GM19239 (cell line): ENCODE results near the gene GON7.
A peak's percentile ranks its signal among the peaks of the same experiment; 100 is the strongest.
"Not testable (repeated sequence)": the region's sequence is repeated elsewhere in the genome, so short reads cannot be mapped to it uniquely, and the experiment has no call there.

Experiments used
- DNase-seq: peaks from one replicate; pipeline ENCODE4 v3.0.0; 2011; ENCODE audit warnings: low spot score; ENCODE audit not compliant: insufficient read length
- FAIRE-seq: peaks from 2 replicates; lab custom pipeline; 2011; peaks lifted over from hg19 to GRCh38; lab: Jason Lieb, UNC

Gene GON7, protein sequence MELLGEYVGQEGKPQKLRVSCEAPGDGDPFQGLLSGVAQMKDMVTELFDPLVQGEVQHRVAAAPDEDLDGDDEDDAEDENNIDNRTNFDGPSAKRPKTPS

DNA sequence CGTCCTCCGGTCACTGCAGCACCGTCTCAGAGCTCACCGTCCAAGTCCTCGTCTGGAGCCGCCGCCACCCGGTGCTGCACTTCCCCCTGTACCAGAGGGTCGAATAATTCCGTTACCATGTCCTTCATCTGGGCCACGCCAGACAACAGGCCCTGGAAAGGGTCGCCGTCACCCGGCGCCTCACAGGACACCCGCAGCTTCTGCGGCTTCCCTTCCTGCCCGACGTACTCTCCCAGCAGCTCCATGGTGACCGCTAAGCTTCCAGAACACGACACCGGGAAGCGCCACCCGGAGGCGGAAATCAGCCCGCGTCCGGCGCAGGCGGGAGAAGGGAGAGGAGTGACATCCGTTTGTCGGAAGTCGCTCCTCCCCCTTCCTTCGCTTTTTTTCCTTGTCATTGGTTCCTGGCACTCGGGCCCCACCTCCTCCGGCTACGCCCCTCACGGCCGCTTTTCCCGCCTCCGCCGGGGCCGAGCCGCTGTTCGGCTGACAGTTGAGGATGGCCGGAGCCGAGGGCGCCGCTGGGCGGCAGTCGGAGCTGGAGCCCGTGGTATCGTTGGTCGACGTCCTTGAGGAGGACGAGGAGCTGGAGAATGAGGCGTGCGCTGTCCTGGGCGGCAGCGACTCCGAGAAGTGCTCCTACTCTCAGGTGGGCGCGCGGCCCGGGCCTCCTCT lies at the start of gene GON7, which contains the start of gene UBR7:
TSS of gene GON7 (minus strand) at position 273 of the 675 bp plus-strand sequence. CDS start at position 245, 28 bp downstream.
TSS of gene UBR7 (plus strand) at position 464 of the 675 bp plus-strand sequence. CDS start at position 500, 36 bp downstream.
- FAIRE-seq: peak; percentile 87
- peak; percentile 74 for DNase-seq

DNA sequence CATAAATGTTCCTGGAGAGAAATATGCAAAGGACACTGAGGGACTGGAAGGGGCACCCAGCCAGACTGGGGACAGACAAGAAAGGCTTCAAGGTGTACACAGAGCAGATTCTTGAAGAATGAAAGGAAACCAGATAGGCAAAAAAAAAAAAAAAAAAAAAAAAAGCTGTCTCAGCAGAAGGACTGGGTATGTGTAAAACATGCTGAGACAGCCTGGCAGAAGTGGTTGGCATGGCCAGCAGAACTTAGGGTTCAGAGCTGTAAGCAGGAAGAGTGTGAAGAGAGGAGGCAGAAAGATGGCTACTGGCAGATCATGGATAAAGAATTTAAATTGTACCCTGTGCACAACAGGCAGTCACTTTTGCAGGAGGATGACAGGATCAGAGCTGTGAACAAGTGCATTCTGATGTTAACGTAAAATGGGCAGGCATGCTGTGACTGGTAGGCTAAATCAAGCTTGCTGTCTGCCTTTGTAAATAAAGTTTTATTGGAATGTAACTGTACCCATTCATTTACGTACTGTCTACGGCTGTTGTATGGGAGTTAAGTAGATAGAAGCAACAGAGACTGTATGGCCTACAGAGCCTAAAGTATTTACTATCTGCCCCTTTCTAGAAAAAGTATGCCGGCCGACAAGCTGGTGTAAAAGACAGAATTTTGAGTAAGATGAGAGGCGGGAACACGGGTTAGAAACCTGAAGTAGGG lies 42.4 kb upstream of the GON7 start:
- FAIRE-seq: no peak

DNA sequence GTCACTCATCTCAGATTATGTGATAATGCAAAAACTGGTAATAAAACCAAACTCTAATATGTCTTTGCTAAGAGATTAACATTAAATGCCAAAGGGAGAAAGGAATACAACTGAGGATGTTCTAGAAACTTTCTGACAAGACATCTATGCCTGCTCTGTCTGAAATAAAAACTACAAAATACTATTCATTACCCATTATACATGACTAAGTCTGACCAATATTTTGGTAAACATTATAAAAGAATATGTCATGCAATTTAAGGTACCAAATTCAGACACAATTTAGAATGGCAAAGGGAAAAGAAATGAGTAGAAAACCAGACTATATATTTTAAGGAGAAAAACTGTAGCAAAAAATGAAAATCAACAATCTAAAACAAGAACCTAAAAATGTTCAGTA lies 39.7 kb upstream of the GON7 start:
- FAIRE-seq: no peak
- DNase-seq: no peak

More for the DNA sequence above, 42.4 kb upstream of the GON7 start:
- DNase-seq: no peak

DNA sequence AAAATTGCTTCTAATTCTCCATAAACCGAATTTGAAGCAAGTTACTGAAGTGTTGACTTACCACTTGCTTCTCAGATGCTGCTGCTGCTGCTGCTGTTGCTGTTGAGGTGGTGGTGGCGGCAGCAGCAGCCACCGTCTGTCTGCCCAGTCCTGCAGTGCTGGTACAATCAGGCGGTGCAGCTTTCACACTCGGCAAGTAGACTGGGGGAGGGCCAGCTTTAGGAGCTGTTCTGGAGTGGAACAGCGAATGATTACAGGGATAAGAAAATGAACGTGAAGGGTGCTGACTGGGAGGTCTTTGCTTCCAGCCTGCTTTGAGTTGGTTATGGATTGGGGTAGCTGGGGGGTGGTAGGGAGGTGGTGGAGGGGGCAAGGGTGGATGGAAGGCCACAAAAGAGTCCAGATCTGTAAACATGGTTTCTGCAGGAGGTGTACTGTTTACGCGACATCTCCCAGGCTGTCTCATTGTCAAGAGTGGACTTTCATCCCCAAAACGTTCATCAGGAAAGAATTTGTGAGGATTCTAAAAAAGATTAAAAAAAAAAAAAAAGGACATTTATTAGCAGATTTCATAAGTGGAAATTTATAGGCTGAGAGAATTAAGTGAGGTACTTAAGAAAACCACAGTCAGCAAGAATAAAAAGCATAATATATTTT lies 39.0 kb upstream of the GON7 start:
- no peak for DNase-seq
- FAIRE-seq: no peak

DNA sequence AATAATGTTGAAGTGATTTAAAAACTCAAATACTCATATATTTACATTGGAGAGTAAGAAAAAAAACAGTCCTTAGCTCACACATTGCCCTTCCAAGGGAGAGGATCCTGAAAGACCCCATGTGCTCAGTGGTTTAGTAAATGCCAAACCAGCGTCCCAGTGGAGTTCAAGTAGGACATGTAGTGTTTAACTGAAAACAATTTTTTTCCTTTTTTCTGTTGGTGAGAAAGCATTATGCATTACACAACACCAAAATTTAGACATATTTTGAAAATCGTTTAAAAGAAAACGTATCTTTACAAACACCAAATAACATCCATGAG lies 33.8 kb upstream of the GON7 start:
- FAIRE-seq: no peak
- no peak for DNase-seq

DNA sequence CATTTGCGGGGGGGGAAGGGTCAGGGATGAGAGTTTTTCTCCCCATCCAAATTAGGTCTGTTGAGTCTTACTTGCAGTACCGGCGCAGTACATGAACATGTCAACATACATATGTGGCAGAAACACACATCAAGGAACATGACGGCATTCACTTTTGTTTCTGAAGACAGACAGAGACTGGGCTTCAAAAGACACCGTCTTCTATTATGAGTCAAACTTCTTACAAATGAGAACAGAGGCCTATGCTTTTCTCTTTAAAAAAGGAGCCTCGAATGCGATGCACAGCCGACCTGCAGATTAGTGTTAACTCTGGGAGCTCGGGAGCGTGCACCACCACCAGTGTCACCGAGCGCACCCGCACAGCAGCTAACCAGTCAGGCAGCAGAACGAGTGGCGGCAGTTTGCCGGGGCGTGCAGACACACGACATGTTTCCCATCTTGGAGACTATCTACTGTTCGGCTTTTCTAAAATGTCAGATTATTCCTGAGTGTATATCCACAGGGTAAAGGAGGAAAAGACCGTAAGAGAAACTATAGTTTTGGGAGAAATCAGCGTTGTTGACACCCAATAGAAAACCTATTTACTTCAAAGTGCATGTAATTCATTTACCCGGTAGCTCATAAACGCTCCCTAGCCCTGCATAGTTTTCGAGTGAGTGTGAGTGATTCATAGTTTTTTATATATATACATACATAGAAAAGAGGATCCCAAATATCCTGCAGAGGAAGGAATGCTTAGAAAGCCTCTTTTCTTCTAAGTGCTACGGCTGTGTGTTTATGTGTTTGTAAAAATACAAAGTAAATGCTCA lies 33.2 kb upstream of the GON7 start:
- no peak for FAIRE-seq
- DNase-seq: no peak

DNA sequence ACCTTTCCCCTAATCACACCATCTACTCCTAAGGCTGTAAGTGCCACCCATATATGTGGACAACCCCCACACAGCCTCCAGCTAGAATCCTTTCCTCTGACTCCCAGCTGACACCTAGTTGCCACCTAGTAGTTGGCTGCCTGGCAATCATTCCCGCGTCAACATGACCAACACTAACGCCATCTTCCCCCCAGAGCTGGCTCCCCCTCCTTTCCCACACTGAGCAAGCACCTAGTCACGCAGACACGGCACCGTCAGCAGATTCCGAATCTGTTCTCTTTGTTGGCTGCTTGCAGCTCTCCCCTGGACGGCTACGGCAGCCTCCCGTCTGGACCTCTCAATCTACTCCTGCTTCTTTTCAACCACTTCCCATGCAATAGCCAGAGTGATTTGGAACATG lies 27.9 kb upstream of the GON7 start:
- DNase-seq: no peak

DNA sequence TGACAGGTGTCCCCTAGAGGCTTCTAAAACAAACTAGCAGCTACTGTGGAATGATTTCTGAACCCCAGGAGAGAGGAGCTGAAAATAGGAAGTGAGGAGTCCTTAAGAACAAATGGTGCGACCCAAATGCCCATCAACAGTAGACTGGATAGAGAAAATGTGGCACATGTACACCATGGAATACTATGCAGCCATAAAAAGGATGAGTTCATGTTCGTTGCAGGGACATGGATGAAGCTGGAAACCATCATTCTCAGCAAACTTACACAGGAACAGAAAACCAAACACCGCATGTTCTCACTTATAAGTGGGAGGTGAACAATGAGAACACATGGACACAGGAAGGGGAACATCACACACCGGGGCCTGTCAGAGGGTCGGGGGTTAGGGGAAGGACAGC lies 26.2 kb upstream of the GON7 start:
- DNase-seq, FAIRE-seq: not testable (repeated sequence)

More for the DNA sequence above, 27.9 kb upstream of the GON7 start:
- FAIRE-seq: no peak

DNA sequence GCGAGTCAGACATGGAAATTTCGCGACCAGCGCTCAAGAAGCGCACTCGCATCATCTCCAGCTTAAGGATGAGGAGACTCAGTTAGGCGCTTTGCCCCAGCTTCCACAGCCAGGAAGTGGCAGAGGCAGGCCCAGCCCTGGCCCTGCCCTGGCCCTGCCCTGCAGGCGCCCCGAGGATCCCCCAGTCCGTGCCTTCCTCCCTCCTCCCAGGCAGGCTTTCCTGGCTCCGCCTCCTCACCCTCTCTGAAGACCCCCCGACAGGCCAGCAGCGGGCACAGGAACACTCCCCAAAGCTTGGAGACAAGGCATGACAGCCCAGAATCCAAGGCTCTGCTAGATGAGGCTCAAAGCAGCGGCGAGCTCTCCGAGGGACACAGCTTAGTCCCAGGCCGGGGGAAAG lies 25.3 kb upstream of the GON7 start:
- DNase-seq (no peak), FAIRE-seq (no peak)

DNA sequence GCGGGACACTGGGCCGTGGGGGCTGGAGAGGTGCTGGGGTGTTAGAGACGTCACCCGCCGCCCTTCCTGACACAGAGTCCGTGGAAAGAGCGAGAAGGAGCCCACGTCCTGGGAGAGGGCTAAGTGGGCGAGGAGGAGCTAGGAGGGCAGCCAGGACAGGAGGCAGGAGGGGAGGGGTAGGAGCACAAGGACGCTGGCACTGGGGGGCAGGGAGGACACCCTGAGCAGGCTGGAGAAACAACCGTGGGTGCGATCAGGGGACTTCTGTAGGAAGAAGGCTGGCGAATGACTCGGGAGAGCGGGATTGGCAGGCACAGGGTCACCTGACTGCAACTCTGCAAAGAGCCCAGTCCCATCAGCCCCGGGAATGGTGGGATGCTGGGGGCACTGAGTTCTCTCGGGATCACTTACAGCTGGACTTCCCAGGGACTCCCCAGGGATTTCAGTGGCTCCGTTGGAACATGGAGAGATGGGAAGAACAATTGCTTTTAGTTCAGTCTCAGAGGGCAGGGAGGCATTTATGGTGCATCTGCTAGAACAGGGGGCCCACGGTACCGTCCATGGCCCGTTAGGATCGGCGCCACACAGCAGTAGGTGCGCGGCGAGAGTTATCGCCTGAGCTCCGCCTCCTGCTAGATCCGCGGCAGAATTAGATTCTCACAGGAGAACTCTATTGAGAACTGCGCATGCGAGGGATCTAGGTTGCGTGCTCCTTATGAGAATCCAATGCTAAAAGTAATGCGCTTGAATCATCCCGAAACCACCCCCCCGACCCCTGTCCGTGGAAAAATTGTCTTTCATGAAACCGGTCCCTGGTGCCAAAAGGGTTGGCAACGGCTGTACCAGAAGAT lies 24.5 kb upstream of the GON7 start:
- FAIRE-seq: no peak
- no peak for DNase-seq

DNA sequence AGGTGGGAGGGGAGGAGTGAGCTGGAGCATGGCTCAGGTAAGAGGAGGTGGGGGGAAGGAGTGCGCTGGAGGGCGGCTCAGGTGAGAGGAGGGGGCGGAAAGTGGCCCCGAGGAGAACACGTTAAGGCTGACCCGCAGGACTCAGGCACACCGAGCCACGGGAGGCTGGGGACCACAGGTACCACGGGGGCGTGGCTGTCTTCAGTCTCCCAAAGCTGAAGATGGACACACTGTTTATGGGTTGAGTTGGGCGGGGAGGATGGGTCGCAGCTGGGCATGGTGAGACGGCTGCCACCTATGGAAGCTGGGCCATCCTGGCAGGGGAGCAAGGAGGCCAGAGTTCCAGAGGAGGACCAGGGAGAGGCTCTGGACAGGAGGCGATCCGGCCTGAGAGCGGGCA lies 23.7 kb upstream of the GON7 start:
- no peak for DNase-seq
- no peak for FAIRE-seq

DNA sequence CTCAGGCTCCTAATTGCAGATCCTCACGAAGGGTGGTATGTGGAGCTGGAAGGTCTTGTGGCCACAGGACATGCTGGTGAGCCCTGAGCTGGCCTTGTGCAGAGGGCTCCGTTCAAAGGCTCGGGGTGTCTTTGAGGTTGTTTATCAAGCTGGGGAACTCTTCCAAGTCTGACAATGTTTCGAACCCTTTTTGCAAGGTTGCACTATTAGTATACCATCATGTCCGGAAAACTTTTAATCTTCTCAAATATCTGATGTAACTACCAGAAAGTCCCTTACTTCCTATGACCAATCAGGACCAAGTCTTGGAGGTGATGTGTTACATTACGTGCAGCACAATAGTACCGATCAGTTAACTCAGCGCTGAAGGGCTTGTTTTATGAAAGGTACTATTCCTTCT lies 21.7 kb upstream of the GON7 start:
- DNase-seq (no peak), FAIRE-seq (no peak)

DNA sequence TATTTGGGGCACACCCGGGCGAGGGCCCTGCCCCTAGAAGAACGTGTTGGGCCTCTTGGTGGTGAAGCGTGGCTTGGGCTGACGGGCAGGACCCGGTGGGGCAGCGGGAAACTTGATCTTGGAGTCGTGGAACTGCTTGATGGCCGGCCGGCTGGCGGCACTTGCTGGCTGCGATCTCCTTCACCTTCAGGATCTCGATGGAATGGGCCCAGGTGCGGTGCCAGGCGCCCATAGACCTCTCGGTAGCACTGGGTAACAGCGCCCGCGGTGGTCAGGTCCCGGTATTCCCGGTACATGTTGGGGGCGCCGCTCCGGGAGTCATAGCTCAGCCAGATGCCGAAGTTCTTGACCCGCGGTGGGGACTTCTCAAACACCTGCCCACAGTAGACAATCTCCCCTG lies 16.7 kb upstream of the GON7 start:
- no peak for DNase-seq
- no peak for FAIRE-seq

DNA sequence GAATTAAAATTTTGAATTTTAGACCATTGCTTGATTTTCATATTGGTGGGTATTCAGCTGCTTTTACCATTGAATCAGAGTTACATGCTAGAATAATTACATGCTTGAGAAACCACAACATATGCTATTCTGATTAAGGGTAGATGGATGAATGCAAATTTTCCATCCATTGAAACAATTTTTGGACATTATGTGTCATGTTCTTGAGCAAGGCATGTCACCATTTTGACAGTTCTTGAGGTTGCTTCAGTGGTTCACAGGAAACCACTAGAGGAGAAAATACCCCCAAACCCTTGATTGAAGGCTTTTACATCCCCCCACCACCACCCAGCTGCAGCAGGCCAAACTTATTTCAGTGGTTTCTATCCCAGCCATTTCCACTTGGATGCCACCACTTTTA lies 13.6 kb upstream of the GON7 start:
- FAIRE-seq: no peak
- no peak for DNase-seq

DNA sequence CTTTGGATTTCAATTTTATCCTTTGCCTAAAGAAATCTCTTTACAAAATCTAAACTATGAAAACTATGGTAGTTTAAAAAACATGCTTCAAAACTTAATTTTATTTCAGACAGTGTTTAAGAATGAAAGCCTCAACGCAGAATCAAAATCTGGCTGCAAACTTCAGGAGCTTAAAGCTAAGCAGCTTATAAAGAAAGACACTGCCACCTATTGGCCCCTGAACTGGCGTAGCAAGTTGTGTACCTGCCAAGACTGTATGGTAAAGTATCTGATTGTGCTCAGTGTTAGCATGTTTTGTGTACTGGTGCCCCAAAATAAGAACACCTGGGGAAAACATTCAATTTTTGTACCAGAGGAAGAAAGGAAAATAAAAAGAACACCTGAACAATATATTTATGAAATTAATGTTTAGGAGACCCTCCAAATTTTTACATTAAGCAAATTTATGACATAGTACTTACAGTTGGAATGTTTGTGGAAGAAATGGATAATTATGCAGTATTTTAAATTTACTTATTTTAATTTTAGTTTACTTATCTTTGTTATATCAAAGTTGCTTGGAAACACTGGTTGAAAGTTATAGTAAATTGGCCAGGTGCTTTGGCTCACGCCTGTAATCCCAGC lies 12.3 kb upstream of the GON7 start:
- DNase-seq: no peak

DNA sequence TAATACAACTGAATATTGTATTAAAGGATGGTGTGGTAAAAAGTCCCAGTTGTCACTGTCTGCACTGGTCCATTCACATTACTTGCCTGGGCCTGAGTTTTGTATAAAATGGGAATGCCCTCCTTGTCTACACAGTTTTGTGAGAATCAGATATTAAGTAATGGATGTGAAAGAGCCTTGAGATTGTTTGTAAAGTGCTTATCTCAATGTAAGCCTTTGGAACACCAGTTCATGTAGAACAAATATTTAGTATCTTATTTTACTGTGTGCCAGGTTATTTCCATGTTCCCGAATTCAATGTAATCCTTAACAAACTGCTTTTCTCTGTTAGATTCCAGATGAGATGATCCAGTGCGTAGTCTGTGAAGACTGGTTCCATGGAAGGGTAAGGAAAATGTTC lies 7.7 kb upstream of the GON7 start:
- FAIRE-seq (no peak), DNase-seq (no peak)

More for the DNA sequence above, 12.3 kb upstream of the GON7 start:
- peak; percentile 52 for FAIRE-seq

DNA sequence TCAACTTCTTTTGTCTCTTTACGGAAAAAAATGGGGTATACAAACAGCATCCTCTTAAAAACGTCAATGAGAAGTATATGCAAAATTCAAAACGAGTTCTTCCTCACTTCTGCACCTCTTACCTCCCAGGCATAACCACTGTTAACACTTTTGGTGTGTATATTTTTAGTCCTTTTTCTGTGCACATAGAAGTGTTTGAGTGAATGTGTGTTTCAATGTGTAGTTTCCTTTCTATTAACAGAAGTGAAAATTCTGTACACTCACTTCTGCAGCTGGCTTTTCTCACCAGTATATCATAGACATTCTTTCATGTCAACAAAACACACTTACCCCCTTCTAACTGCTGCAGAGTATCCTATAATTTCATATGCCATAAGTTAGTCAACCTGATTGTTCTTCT lies 5.6 kb upstream of the GON7 start:
- no peak for DNase-seq
- FAIRE-seq: peak; percentile 74

DNA sequence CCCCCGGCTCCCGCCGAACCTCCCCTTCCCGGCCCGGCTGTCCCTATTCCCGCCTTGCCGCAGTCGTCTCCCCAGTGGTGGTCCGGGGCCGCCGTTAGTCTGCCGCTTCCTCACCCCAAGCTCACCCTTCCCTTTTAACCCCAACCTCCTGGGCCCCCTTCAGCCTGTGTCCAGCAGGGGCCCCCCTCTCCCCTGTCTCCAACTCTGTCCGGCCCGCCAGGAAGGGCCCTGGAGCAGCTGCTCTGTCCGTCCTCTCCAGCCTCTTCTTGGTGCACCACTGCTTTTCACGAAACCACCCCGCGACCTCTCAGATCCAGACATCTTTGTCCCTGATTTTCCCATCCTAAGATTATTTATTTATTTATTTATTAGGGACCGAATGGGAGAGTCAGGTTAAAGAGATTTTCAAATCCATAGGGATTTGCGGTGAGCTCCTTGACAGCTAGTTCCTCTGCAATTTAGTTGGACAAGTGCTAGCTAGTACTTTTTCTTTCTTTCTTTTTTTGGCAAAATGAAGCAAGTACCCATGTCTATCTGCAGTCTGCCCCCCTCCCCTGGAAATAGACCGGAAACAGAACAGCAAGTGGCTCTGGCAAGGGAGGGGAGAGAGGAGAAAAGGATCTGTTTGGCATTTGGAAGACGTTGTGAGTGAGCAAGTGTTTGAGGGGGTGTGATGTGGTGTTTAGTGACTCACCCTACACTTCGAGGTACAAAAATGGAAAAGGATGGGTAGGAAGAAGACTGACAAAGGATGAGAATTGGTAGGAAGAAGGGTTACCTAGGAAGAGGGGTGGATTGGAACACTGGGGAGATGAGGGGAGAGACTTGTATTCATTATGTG lies 823 bp upstream of the GON7 start:
- no peak for DNase-seq
- FAIRE-seq: peak; percentile 28
